Activated CD8-positive, alpha-beta T cell treated with anti-CD3 and anti-CD28 coated beads, Interleukin-2, amount 10 ng/mL, durations not matched to agents 7 days and 5 days (primary cell): ENCODE data around the gene ESYT3. TPM values are rescaled to one million over a fixed set of nuclear protein-coding genes. Genes with fewer than 3 reads are reported as not detected.

Experiments used
- ATAC-seq: fragments of 150-1000 bp; cut with Tn5 transposase; one replicate; pipeline ENCODE4 v1.10.0; 2021; ENCODE audit warnings: moderate library complexity
- CTCF ChIA-PET: fragments of 350-600 bp; sonication (Branson Sonifier 250); formaldehyde crosslinking; loops from one replicate; lab custom pipeline; 2021; ENCODE audit warnings: antibody characterized with exemption; lab: Charles Lee
- POLR2A ChIA-PET: fragments of 350-600 bp; sonication (Branson Sonifier 250); formaldehyde crosslinking; loops from one replicate; lab custom pipeline; 2021; ENCODE audit warnings: antibody characterized with exemption; lab: Charles Lee
- DNase-seq: peaks from one replicate; pipeline ENCODE4 v3.0.0-alpha.2; 2020
- H3K27ac Mint-ChIP-seq: one replicate; pipeline ENCODE4 v1.8.0; 2021; ENCODE audit warnings: mild to moderate bottlenecking, mixed read lengths
- H3K27me3 Mint-ChIP-seq: one replicate; pipeline ENCODE4 v1.8.0; 2021; ENCODE audit warnings: low read depth, mixed read lengths
- H3K36me3 Mint-ChIP-seq: one replicate; pipeline ENCODE4 v1.8.0; 2021; ENCODE audit warnings: low read depth, mixed read lengths
- H3K4me1 Mint-ChIP-seq: one replicate; pipeline ENCODE4 v1.8.0; 2021; ENCODE audit warnings: low read depth, mixed read lengths
- H3K4me3 Mint-ChIP-seq: one replicate; pipeline ENCODE4 v1.8.0; 2021; ENCODE audit warnings: mild to moderate bottlenecking, mixed read lengths
- H3K9me3 Mint-ChIP-seq: one replicate; pipeline ENCODE4 v1.8.0; 2022; ENCODE audit warnings: mixed read lengths; ENCODE audit not compliant: insufficient read depth
- total RNA-seq, 2 experiments: library from RNA; stranded (reverse); gene quantifications; one replicate each; pipeline ENCODE4 v1.2.3, GENCODE V29; 2021

The ESYT3 gene
- total RNA-seq, 2 experiments from 2014 or later = 0.16 to 0.18 TPM

GRCh38 chr3:138398791-138399575, 35.4 kb upstream of the ESYT3 start:
- ChIA-PET CTCF (interaction anchor here (1.1 kb wide), 1 partner anchor 16 kb away, joined by 3 read pairs; no protein-coding TSS in a partner anchor), POLR2A (no interaction called here)
- Mint-ChIP-seq H3K36me3 (no peaks in the 10 kb centered on the region), H3K4me3 (no peak overlapping the region), H3K27me3 (peaks cover under 1% of the 10 kb centered on the region), H3K4me1 (no peaks in the 10 kb centered on the region), H3K27ac (no peak overlapping the region), H3K9me3 (no peaks in the 10 kb centered on the region)
- DNase-seq (no peak), ATAC-seq (no peak)

DNA sequence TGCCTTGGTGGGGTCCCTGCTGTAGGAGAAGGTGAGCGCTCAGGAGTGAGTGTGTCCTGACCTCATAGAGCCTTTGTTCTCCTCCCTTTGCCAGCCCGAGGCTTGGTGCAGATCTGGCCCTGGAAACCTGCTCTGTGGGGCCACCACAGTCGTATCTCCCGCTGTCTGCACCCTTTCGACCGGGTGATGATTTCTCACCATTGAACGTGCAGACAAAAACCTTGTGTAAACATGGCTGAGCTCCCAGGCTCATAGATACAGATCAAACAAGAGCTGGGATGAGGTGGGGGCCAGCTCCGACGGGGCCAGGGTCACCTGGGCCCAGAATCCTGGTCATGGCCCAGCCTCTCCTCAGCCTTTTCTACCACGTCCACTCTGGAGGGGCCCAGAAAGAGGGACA, 34.6 kb upstream of the ESYT3 start:
- Mint-ChIP-seq H3K27ac (no peak overlapping the region), H3K9me3 (no peaks in the 10 kb centered on the region), H3K4me3 (no peak overlapping the region), H3K4me1 (no peaks in the 10 kb centered on the region), H3K27me3 (peaks cover 4% of the 10 kb centered on the region), H3K36me3 (no peaks in the 10 kb centered on the region)
- no peak for DNase-seq
- CTCF ChIA-PET = interaction anchor here (1.1 to 1.7 kb wide), 2 partner anchors 15 to 18 kb away, joined by 3 to 8 read pairs; no protein-coding TSS in a partner anchor
- POLR2A ChIA-PET = no interaction called here
- ATAC-seq = no peak

- ATAC-seq (no peak), DNase-seq (no peak)
- Mint-ChIP-seq H3K27me3 (peaks cover 4% of the 10 kb centered on the region), H3K4me3 (no peak overlapping the region), H3K9me3 (no peaks in the 10 kb centered on the region), H3K27ac (no peak overlapping the region), H3K36me3 (no peaks in the 10 kb centered on the region), H3K4me1 (no peaks in the 10 kb centered on the region)
- POLR2A ChIA-PET = interaction anchor here (0.8 kb wide), 1 partner anchor 39 kb away, joined by 3 read pairs; no protein-coding TSS in a partner anchor
- CTCF ChIA-PET = interaction anchor here (0.6 to 1.7 kb wide), 2 partner anchors 17 to 289 kb away, joined by 3 to 8 read pairs; no protein-coding TSS in a partner anchor
Observed at GRCh38 chr3:138400651-138401070, 33.8 kb upstream of the ESYT3 start.

DNA sequence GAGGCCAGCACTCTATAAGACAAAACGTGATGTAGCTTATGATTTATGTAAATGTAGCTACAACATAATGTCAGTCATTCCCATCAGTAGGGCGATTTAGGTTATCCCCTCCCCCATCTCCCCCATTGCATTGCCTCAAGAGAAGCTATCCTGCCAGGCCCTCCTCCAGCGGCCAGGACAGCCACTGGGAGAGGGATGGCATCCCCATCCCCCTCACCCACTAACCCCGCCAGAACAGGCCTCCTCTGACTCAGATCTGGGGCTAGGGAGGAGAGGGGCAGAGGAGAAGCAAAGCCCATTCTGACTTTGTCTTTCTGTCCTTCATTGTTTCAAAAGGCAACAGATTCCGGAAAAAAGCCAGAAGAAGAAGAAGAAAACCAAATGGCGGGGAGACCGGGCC, 32.6 kb upstream of the ESYT3 start:
- Mint-ChIP-seq H3K4me1 (no peaks in the 10 kb centered on the region), H3K9me3 (no peaks in the 10 kb centered on the region), H3K4me3 (no peak overlapping the region), H3K27me3 (peaks cover 11% of the 10 kb centered on the region), H3K27ac (no peak overlapping the region), H3K36me3 (no peaks in the 10 kb centered on the region)
- POLR2A ChIA-PET = no interaction called here
- DNase-seq (no peak), ATAC-seq (no peak)
- CTCF ChIA-PET = no interaction called here

DNA sequence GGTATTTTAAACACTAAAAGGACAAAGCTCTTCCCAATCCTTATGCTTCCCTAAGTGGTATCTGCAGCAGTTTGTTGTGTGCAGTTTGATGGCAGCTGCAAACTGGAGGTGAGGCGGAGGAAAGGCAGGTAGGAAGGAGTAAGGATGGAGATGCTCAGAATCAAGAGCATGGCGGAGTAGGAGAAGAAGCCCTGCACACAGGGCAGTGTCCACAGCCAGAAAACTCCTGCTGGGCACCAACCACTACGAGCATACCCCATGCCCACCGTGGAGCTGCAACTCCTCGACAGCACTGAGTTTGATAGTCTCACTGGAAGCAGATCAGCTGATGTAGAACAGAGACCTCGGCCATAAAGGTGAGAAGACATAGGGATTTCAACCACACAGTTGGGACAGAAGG, 30.3 kb upstream of the ESYT3 start:
- Mint-ChIP-seq H3K27me3 (peaks cover 24% of the 10 kb centered on the region), H3K4me3 (no peak overlapping the region), H3K4me1 (no peaks in the 10 kb centered on the region), H3K36me3 (no peaks in the 10 kb centered on the region), H3K27ac (no peak overlapping the region), H3K9me3 (no peaks in the 10 kb centered on the region)
- no peak for DNase-seq
- CTCF ChIA-PET = interaction anchor here (1.0 kb wide), 1 partner anchor 511 kb away, joined by 3 read pairs; no protein-coding TSS in a partner anchor
- POLR2A ChIA-PET = no interaction called here
- no peak for ATAC-seq

DNA sequence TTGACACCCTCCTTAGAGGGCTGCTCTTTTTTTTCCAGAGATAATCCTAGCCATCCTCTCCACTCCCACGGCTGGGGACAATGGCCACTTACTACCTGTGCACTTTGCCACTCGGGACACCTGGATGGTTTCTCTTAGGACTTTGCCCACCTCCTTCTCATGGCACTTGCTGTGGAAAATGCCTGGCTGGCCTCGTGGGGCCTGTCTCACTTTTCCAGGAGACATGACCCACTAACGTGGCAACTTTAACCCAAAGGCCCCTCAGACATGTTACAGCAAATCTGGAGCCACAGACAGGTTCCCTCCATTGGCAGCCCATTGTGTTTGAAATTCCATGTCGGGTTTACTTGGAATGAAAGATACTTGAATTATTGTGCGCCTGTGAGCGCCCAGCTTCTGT, 29.4 kb upstream of the ESYT3 start:
- Mint-ChIP-seq H3K4me1 (no peaks in the 10 kb centered on the region), H3K27me3 (peaks cover 24% of the 10 kb centered on the region), H3K9me3 (no peaks in the 10 kb centered on the region), H3K36me3 (no peaks in the 10 kb centered on the region), H3K27ac (no peak overlapping the region), H3K4me3 (no peak overlapping the region)
- POLR2A ChIA-PET = no interaction called here
- CTCF ChIA-PET = interaction anchor here (0.7 kb wide), 1 partner anchor 510 kb away, joined by 3 read pairs; no protein-coding TSS in a partner anchor
- DNase-seq (no peak), ATAC-seq (no peak)

GRCh38 chr3:138405486-138405885, 28.9 kb upstream of the ESYT3 start:
- ChIA-PET CTCF (interaction anchor here (0.7 kb wide), 1 partner anchor 510 kb away, joined by 3 read pairs; no protein-coding TSS in a partner anchor), POLR2A (no interaction called here)
- no peaks in the 10 kb centered on the region for H3K9me3 Mint-ChIP-seq
- ATAC-seq (no peak), DNase-seq (no peak)
- no peak overlapping the region for H3K27ac Mint-ChIP-seq
- H3K4me1 Mint-ChIP-seq = no peaks in the 10 kb centered on the region
- H3K27me3 Mint-ChIP-seq = peaks cover 24% of the 10 kb centered on the region
- H3K36me3 Mint-ChIP-seq = no peaks in the 10 kb centered on the region
- no peak overlapping the region for H3K4me3 Mint-ChIP-seq

- ChIA-PET CTCF (interaction anchor here (3.2 kb wide), 1 partner anchor 11 kb away, joined by 16 read pairs; no protein-coding TSS in a partner anchor), POLR2A (no interaction called here)
- peaks cover 24% of the 10 kb centered on the region for H3K27me3 Mint-ChIP-seq
- no peaks in the 10 kb centered on the region for H3K36me3 Mint-ChIP-seq
- no peak overlapping the region for H3K27ac Mint-ChIP-seq
- DNase-seq (no peak), ATAC-seq (no peak)
- H3K4me3 Mint-ChIP-seq = no peak overlapping the region
- H3K4me1 Mint-ChIP-seq = no peaks in the 10 kb centered on the region
- H3K9me3 Mint-ChIP-seq = no peaks in the 10 kb centered on the region
Observed at GRCh38 chr3:138406606-138407005, 27.8 kb upstream of the ESYT3 start.

- no peaks in the 10 kb centered on the region for H3K9me3 Mint-ChIP-seq
- H3K27me3 Mint-ChIP-seq = peaks cover 24% of the 10 kb centered on the region
- DNase-seq = no peak
- POLR2A ChIA-PET = no interaction called here
- CTCF ChIA-PET = interaction anchor here (3.2 kb wide), 1 partner anchor 10 kb away, joined by 16 read pairs; no protein-coding TSS in a partner anchor
- ATAC-seq = no peak
- H3K36me3 Mint-ChIP-seq = no peaks in the 10 kb centered on the region
- no peak overlapping the region for H3K27ac Mint-ChIP-seq
- no peak overlapping the region for H3K4me3 Mint-ChIP-seq
- no peaks in the 10 kb centered on the region for H3K4me1 Mint-ChIP-seq
Observed at GRCh38 chr3:138407236-138407907, 27.0 kb upstream of the ESYT3 start.

DNA sequence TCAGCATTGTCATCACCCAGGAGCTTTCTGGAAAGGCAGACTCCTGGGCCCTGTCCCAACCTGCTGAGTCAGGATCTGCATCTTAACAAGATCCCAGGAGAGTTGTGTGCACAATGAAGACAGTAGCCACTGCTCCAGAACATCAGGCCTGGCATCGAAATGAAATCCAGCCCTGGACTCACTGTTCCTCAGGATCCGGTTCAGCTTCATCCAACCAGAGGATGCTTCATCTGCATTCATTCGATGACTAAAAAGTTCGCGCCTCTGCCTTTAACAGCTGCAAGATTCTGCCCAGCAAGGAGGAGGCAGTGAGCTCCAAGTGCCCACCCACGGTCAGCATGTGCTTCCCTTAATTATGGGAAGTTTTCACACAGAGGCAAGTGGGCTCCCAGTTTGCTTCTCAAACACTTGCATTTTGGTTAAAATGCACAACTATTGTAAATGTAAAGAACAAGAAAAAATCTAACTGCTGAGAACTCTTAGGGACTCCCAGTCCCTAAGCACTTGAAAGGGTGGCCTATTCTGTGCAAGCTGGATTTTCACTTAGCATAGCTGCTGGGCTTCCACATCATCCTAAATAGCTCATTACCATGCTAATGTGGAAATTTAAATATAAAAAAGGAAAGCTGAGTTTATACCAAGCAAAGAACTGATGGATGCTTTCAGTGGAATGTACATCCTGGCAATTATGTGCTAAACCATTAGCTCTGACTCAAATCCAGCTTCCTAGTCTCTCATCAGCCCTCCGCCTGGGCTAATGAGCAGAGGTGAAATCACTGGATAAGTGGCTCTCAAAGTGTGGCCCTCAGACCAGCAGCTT, 25.5 kb upstream of the ESYT3 start:
- Mint-ChIP-seq H3K27me3 (peaks cover 24% of the 10 kb centered on the region), H3K9me3 (no peaks in the 10 kb centered on the region), H3K4me3 (no peak overlapping the region), H3K4me1 (no peaks in the 10 kb centered on the region), H3K27ac (no peak overlapping the region), H3K36me3 (no peaks in the 10 kb centered on the region)
- ChIA-PET POLR2A (no interaction called here), CTCF (interaction anchor here (1.1 to 3.2 kb wide), 2 partner anchors 9 to 515 kb away, joined by 3 to 16 read pairs; no protein-coding TSS in a partner anchor)
- ATAC-seq (no peak), DNase-seq (no peak)

DNA sequence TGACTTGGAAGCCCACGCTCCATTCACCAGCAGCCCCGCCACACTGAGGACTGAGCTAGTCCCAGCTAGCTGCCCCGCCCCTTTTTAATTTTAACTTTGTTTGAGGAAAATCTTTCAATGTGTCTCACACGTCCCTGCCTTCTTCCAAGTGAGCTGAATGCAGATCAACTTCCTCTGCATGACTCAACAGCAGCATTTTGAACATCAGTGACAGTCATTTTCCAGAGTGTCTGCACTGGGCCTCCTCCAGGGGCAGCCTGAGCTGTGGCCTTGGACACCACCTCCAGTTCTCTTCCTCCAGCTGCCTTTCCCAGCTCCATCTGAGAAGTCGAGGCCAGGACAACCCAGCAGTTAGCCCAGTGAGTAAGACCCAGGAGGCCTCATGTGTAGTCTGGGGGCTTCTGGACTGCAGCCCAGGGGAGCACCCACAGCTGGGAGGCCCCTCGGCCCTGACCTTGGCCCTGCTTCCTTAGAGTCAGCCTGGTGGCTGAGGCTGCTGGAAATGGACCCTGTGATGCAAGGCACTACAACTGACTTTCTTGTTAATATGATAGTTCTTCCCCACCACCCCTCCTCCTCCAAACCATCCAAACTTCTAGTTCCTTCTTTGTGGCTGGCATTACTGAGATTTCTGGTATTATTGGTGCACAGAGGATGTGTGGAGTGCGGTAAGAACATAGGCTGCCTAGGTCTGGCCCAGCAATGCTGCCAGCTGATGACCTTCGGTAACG, 21.4 kb upstream of the ESYT3 start:
- Mint-ChIP-seq H3K4me1 (peaks cover 2% of the 10 kb centered on the region), H3K36me3 (no peaks in the 10 kb centered on the region), H3K9me3 (no peaks in the 10 kb centered on the region), H3K4me3 (no peak overlapping the region), H3K27ac (no peak overlapping the region), H3K27me3 (peaks cover 4% of the 10 kb centered on the region)
- ATAC-seq (no peak), DNase-seq (no peak)
- POLR2A ChIA-PET = no interaction called here
- CTCF ChIA-PET = interaction anchor here (1.4 kb wide), 1 partner anchor 510 kb away, joined by 7 read pairs; no protein-coding TSS in a partner anchor
